GM12865 (cell line): Measurements from ENCODE around the gene ENSA.
"Not testable (repeated sequence)": the region's sequence is repeated elsewhere in the genome, so short reads cannot be mapped to it uniquely, and the experiment has no call there.

Experiments
- DNase-seq: peaks from one replicate; pipeline ENCODE4 v3.0.0; 2010; ENCODE audit warnings: low read depth
- H3K4me3 ChIP-seq: 2 replicates; pipeline ENCODE4 v1.5.1; 2011; ENCODE audit warnings: mild to moderate bottlenecking, low read depth, low read length, control low read depth
- CTCF ChIP-seq: IDR thresholded peaks from 2 replicates; pipeline ENCODE4 v1.5.1; 2011; ENCODE audit warnings: low read length, control low read depth, low read depth, inconsistent platforms; ENCODE audit not compliant: insufficient read depth; ENCODE audit errors: missing control alignments

ENSA gene

GRCh38 chr1:150650193-150650592 is 20.8 kb upstream of the ENSA start:
- no peak overlapping the region for H3K4me3 ChIP-seq
- TF ChIP-seq CTCF = no peak
- no peak for DNase-seq

- DNase-seq = no peak
- TF ChIP-seq CTCF = no peak
- no peak overlapping the region for H3K4me3 ChIP-seq
Observed at GRCh38 chr1:150649441-150650075, 20.1 kb upstream of the ENSA start.

GRCh38 chr1:150642296-150642695 is 12.9 kb upstream of the ENSA start:
- no peak for TF ChIP-seq CTCF
- no peak overlapping the region for H3K4me3 ChIP-seq

GRCh38 chr1:150641126-150641815 is 11.9 kb upstream of the ENSA start:
- H3K4me3 ChIP-seq, DNase-seq: not testable (repeated sequence)

More at GRCh38 chr1:150642296-150642695, 12.9 kb upstream of the ENSA start:
- no peak for DNase-seq

- not testable (repeated sequence) for DNase-seq, H3K4me3 ChIP-seq
Observed at GRCh38 chr1:150638430-150638829, 9.0 kb upstream of the ENSA start.

GRCh38 chr1:150634839-150635622 is 5.6 kb upstream of the ENSA start:
- not testable (repeated sequence) for DNase-seq, H3K4me3 ChIP-seq

- peak overlapping the region; percentile 77 for H3K4me3 ChIP-seq
- DNase-seq = no peak
- no peak for TF ChIP-seq CTCF
Observed at GRCh38 chr1:150628766-150629114, 672 bp downstream of the ENSA start.

- TF ChIP-seq CTCF = no peak
Observed at GRCh38 chr1:150627826-150628410, 1.5 kb downstream of the ENSA start.

More at GRCh38 chr1:150627826-150628410, 1.5 kb downstream of the ENSA start:
- H3K4me3 ChIP-seq = peak overlapping the region; percentile 77
- DNase-seq = no peak
